GM15510 (cell line): ENCODE results near the gene MS4A10.

Source experiments
- POLR2A ChIP-seq: IDR thresholded peaks from 3 replicates; pipeline ENCODE4 v1.6.1; 2011; ENCODE audit warnings: borderline replicate concordance; ENCODE audit not compliant: insufficient read length; ENCODE audit errors: extremely low read depth

MS4A10 gene

GRCh38 chr11:60797846-60798630 lies 12.9 kb downstream of the MS4A10 start:
- no peak for TF ChIP-seq POLR2A

GRCh38 chr11:60798631-60799030 lies 13.5 kb downstream of the MS4A10 start:
- no peak for TF ChIP-seq POLR2A

GRCh38 chr11:60801194-60801593 lies 16.1 kb downstream of the MS4A10 start:
- no peak for TF ChIP-seq POLR2A

GRCh38 chr11:60803273-60803936 lies 18.3 kb downstream of the MS4A10 start:
- no peak for TF ChIP-seq POLR2A

- no peak for TF ChIP-seq POLR2A
These were observed 24.1 kb downstream of the MS4A10 start for GRCh38 chr11:60809249-60809648.

GRCh38 chr11:60809691-60810090 lies 24.6 kb downstream of the MS4A10 start:
- TF ChIP-seq POLR2A, result no peak

GRCh38 chr11:60810151-60810550 lies 25.0 kb downstream of the MS4A10 start:
- no peak for TF ChIP-seq POLR2A

- TF ChIP-seq POLR2A, result no peak
These were observed 25.4 kb downstream of the MS4A10 start for GRCh38 chr11:60810569-60810968.

- TF ChIP-seq POLR2A, result no peak
These were observed 28.2 kb downstream of the MS4A10 start for GRCh38 chr11:60813324-60813723.

GRCh38 chr11:60814112-60814511 lies 29.0 kb downstream of the MS4A10 start:
- no peak for TF ChIP-seq POLR2A

- TF ChIP-seq POLR2A, result no peak
These were observed 31.5 kb downstream of the MS4A10 start for GRCh38 chr11:60816590-60817157.

GRCh38 chr11:60818057-60818456 lies 32.9 kb downstream of the MS4A10 start:
- no peak for TF ChIP-seq POLR2A

- no peak for TF ChIP-seq POLR2A
These were observed 36.9 kb downstream of the MS4A10 start for GRCh38 chr11:60821827-60822599.

- TF ChIP-seq POLR2A, result no peak
These were observed 40.0 kb downstream of the MS4A10 start for GRCh38 chr11:60825118-60825517.

GRCh38 chr11:60825790-60826189 lies 40.7 kb downstream of the MS4A10 start:
- TF ChIP-seq POLR2A, result no peak

- no peak for TF ChIP-seq POLR2A
These were observed 45.5 kb downstream of the MS4A10 start for GRCh38 chr11:60830478-60831142.

- TF ChIP-seq POLR2A, result no peak
These were observed 46.0 kb downstream of the MS4A10 start for GRCh38 chr11:60831143-60831500.
